ENCODE results near the gene PHF8.

DNA sequence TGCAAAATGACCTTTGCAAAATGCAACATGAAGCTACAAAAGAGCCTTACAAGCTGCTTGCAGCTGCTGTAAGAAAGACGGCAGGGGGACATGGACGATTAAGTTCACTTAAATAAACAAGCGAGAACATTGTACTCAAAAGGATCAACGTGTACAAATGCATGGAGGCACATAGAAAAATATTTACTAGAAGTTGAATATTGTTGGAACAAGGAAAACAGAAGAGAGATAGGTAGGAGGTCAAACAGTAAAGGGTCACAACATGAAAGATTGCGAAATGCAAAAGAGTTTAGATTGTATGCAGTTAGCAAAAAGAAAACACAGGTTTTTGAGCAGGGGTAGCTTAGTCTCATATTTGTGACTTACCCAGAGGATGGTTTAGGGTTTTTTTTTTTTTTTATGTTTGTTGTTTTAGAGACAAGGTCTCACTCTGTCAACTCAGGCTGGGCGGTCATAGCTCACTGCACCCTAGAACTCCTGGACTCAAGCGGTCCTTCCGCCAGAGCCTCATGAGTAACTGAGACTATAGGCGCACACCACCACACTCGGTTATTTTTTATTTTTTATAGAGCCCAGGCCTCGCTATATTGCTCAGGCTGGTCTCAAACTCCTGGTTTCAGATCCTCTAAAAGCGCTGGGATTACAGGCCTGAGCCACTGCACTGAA lies 1.4 kb upstream of the PHF8 start:
- TF ChIP-seq, protein P1, sequence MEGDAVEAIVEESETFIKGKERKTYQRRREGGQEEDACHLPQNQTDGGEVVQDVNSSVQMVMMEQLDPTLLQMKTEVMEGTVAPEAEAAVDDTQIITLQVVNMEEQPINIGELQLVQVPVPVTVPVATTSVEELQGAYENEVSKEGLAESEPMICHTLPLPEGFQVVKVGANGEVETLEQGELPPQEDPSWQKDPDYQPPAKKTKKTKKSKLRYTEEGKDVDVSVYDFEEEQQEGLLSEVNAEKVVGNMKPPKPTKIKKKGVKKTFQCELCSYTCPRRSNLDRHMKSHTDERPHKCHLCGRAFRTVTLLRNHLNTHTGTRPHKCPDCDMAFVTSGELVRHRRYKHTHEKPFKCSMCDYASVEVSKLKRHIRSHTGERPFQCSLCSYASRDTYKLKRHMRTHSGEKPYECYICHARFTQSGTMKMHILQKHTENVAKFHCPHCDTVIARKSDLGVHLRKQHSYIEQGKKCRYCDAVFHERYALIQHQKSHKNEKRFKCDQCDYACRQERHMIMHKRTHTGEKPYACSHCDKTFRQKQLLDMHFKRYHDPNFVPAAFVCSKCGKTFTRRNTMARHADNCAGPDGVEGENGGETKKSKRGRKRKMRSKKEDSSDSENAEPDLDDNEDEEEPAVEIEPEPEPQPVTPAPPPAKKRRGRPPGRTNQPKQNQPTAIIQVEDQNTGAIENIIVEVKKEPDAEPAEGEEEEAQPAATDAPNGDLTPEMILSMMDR (IDR thresholded peaks at IDR 0.05; ENCODE audit: insufficient read depth, low read length, poor library complexity, severe bottlenecking) = no peak
- no peak for TF ChIP-seq EZH2phosphoT487 (conservative IDR thresholded peaks at IDR 0.05; ENCODE audit: low read length)

Data from SU-DHL-6 (cell line).